Endothelial cell of umbilical vein (primary cell): ENCODE measurements around the gene RAD52. TPM values are rescaled to one million over a fixed set of nuclear protein-coding genes. Genes with fewer than 3 reads are reported as not detected.

ENCODE experiments used
- BruUV-seq: library from RNA; stranded (reverse); fragments of 400-500 nt; replicated peaks from 2 replicates; lab custom pipeline; 2021; lab: Mats Ljungman, UMichigan
- CTCF ChIA-PET: fragments of 300-600, 350-600 bp; sonication (Branson Sonifier 250); formaldehyde crosslinking; loops from one replicate; lab custom pipeline; 2021; ENCODE audit warnings: antibody characterized with exemption, inconsistent platforms; lab: Charles Lee
- POLR2A ChIA-PET: fragments of 300-600, 350-600 bp; sonication (Branson Sonifier 250); formaldehyde crosslinking; loops from one replicate; lab custom pipeline; 2021; ENCODE audit warnings: antibody characterized with exemption, inconsistent platforms; lab: Charles Lee
- DNase-seq: peaks from one replicate; pipeline ENCODE4 v3.0.0-alpha.2; 2011; ENCODE audit warnings: low read depth, low spot score
- FAIRE-seq: peaks from 2 replicates; lab custom pipeline; 2011; peaks lifted over from hg19 to GRCh38; lab: Jason Lieb, UNC
- H2AFZ ChIP-seq: 2 replicates; pipeline ENCODE4 v1.6.0; 2012; ENCODE audit warnings: low read depth, low read length, control low read depth, inconsistent platforms
- H3K27ac ChIP-seq: 2 replicates; pipeline ENCODE4 v1.5.1; 2011; ENCODE audit warnings: low read depth, mild to moderate bottlenecking, control low read depth, low read length, moderate library complexity; ENCODE audit not compliant: insufficient read depth
- H3K27me3 ChIP-seq, 2 experiments: 2 replicates each; pipeline versions ENCODE4 v1.6.0 to v1.6.1; 2011; ENCODE audit warnings: low read length in 2 of 2, mixed read lengths in 1 of 2; ENCODE audit not compliant: control insufficient read depth in 2 of 2, insufficient read depth in 2 of 2
- H3K36me3 ChIP-seq, 2 experiments: 2 replicates in 1 of 2; 3 replicates in 1 of 2; pipeline ENCODE4 v1.5.1; 2011; ENCODE audit warnings: low read length in 2 of 2, mild to moderate bottlenecking in 1 of 2, moderate library complexity in 1 of 2; ENCODE audit not compliant: control insufficient read depth in 2 of 2, insufficient read depth in 2 of 2; ENCODE audit errors: extremely low read depth in 1 of 2
- H3K4me1 ChIP-seq: 3 replicates; pipeline ENCODE4 v1.5.1; 2011; ENCODE audit warnings: mild to moderate bottlenecking, low read length; ENCODE audit not compliant: control insufficient read depth, insufficient read depth; ENCODE audit errors: extremely low read depth
- H3K4me2 ChIP-seq: 2 replicates; pipeline ENCODE4 v1.6.1; 2011; ENCODE audit warnings: low read length, control low read depth, mixed read lengths; ENCODE audit not compliant: insufficient read depth
- H3K4me3 ChIP-seq, 3 experiments: fragments of 200-600 bp in 1 of 3; sonication (generic), shearing (Covaris generic) in 1 of 3; replicated peaks in 1 of 3; 2 replicates each; pipeline ENCODE4 v1.5.1; 2011 to 2016; ENCODE audit warnings: control low read depth in 3 of 3, low read length in 3 of 3, mild to moderate bottlenecking in 2 of 3, inconsistent platforms in 1 of 3, low read depth in 1 of 3, moderate library complexity in 1 of 3; ENCODE audit not compliant: insufficient read depth in 1 of 3
- H3K79me2 ChIP-seq: 2 replicates; pipeline ENCODE4 v1.6.0; 2012; ENCODE audit warnings: low read length, inconsistent platforms; ENCODE audit not compliant: control insufficient read depth, insufficient read depth
- H3K9ac ChIP-seq: replicated peaks from 2 replicates; pipeline ENCODE3; 2011; ENCODE audit warnings: low read length, control low read depth; ENCODE audit not compliant: insufficient read depth; ENCODE audit errors: extremely low read depth
- H3K9me1 ChIP-seq: replicated peaks from 3 replicates; pipeline ENCODE4 v1.6.0; 2011; ENCODE audit warnings: mild to moderate bottlenecking, low read length; ENCODE audit not compliant: control insufficient read depth, insufficient read depth; ENCODE audit errors: extremely low read depth
- H3K9me3 ChIP-seq: replicated peaks from 2 replicates; pipeline ENCODE4 v1.5.1; 2012; ENCODE audit warnings: low read length, inconsistent platforms; ENCODE audit not compliant: control insufficient read depth, insufficient read depth
- H4K20me1 ChIP-seq: replicated peaks from 2 replicates; pipeline ENCODE3; 2011; ENCODE audit warnings: mild to moderate bottlenecking, low read length; ENCODE audit not compliant: control insufficient read depth, insufficient read depth; ENCODE audit errors: extremely low read depth
- EZH2 ChIP-seq: IDR thresholded peaks from 2 replicates; pipeline ENCODE4 v1.6.1; 2012; ENCODE audit warnings: borderline replicate concordance, low read depth, mild to moderate bottlenecking, moderate library complexity, low read length, inconsistent platforms; ENCODE audit not compliant: severe bottlenecking
- FOS ChIP-seq: IDR thresholded peaks from 2 replicates; pipeline ENCODE4 v1.6.1; 2011; ENCODE audit warnings: mild to moderate bottlenecking, low read length, moderate library complexity, borderline replicate concordance; ENCODE audit not compliant: insufficient read depth
- GATA2 ChIP-seq: IDR thresholded peaks from 2 replicates; pipeline ENCODE4 v1.7.0; 2011; ENCODE audit warnings: low read depth, mild to moderate bottlenecking, moderate library complexity, mixed read lengths, low read length; ENCODE audit not compliant: insufficient read length, insufficient read depth
- JUN ChIP-seq: IDR thresholded peaks from 2 replicates; pipeline ENCODE4 v1.6.1; 2011; ENCODE audit warnings: borderline replicate concordance, low read depth; ENCODE audit not compliant: insufficient read length, insufficient read depth
- MYC ChIP-seq: IDR thresholded peaks from one replicate; pipeline ENCODE4 v1.6.1; 2011; ENCODE audit warnings: mild to moderate bottlenecking, low read depth, low read length
- POLR2A ChIP-seq: IDR thresholded peaks from 2 replicates; pipeline ENCODE4 v1.6.1; 2012; ENCODE audit warnings: low read depth, mild to moderate bottlenecking, control low read depth, low read length
- POLR2AphosphoS5 ChIP-seq: IDR thresholded peaks from 2 replicates; pipeline ENCODE4 v1.6.1; 2012; ENCODE audit warnings: low read depth, mild to moderate bottlenecking, control low read depth, low read length, moderate library complexity; ENCODE audit not compliant: insufficient read depth
- dilution Hi-C: fragments of 300-500 bp; cut with MboI; formaldehyde crosslinking; loops from one replicate; pipeline ENCODE4 v1.15.0; 2019; ENCODE audit warnings: low sequenced_read_pairs; ENCODE audit not compliant: extremely low pct_ligation_motif_present
- intact Hi-C: fragments of 100-400 bp; cut with micrococcal nuclease; formaldehyde crosslinking; loops from one replicate; pipeline ENCODE4 v1.10.0; 2022
- polyA plus RNA-seq, 4 experiments: library from polyadenylated mRNA; depleted of rRNA in 3 of 4; stranded (reverse) in 3 of 4; unstranded in 1 of 4; fragments of >200 nt; gene quantifications; 2 replicates each; pipeline versions ENCODE4 v1.2.1 to v1.2.3, GENCODE V29; 2011 to 2012; ENCODE audit warnings: missing spikeins in 1 of 4
- total RNA-seq: library from RNA; stranded (reverse); gene quantifications from 2 replicates; pipeline ENCODE4 v1.2.3, GENCODE V29; 2021
- TF ChIP-seq, protein P1 (sequence below), 2 donors: IDR thresholded peaks; 1 replicate in 1 of 2; 2 replicates in 1 of 2; pipeline ENCODE4 v1.5.1; 2011; ENCODE audit warnings: low read length in 2 of 2, mild to moderate bottlenecking in 2 of 2, moderate library complexity in 2 of 2, control low read depth in 1 of 2, inconsistent platforms in 1 of 2, low read depth in 1 of 2; ENCODE audit not compliant: insufficient read depth in 1 of 2; ENCODE audit errors: extremely low read depth in 1 of 2
- TF ChIP-seq, protein P2 (sequence below): IDR thresholded peaks from 2 replicates; pipeline ENCODE4 v1.6.1; 2011; ENCODE audit not compliant: insufficient read depth, insufficient read length

RAD52 gene
- total and polyA plus RNA-seq, 2 donors (not counting 3 experiments of a cell fraction or from before 2014, with no cell fraction given) = 9.4 to 16.1 TPM

DNA sequence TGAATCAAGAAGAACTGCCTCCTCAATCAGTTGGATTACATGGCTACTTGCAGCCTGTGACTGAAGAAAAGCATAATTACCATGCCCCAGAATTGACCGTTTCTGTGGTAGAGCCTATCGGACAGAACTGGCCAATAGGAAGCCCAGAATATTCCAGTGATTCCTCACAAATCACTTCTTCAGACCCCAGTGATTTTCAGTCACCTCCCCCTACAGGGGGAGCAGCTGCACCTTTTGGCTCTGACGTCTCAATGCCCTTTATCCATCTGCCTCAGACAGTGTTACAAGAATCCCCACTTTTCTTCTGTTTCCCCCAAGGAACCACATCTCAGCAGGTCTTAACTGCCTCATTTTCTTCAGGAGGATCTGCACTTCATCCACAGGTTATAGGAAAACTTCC is 80.8 kb downstream of the RAD52 start:
- H3K36me3 ChIP-seq = peaks cover 13 to 14% of the 10 kb centered on the region in 2 experiments
- H3K9ac ChIP-seq = no peak overlapping the region
- H3K4me2 ChIP-seq = no peak overlapping the region
- no peaks in the 10 kb centered on the region for H3K9me1 ChIP-seq
- TF ChIP-seq POLR2AphosphoS5 = no peak
- TF ChIP-seq, protein P1, sequence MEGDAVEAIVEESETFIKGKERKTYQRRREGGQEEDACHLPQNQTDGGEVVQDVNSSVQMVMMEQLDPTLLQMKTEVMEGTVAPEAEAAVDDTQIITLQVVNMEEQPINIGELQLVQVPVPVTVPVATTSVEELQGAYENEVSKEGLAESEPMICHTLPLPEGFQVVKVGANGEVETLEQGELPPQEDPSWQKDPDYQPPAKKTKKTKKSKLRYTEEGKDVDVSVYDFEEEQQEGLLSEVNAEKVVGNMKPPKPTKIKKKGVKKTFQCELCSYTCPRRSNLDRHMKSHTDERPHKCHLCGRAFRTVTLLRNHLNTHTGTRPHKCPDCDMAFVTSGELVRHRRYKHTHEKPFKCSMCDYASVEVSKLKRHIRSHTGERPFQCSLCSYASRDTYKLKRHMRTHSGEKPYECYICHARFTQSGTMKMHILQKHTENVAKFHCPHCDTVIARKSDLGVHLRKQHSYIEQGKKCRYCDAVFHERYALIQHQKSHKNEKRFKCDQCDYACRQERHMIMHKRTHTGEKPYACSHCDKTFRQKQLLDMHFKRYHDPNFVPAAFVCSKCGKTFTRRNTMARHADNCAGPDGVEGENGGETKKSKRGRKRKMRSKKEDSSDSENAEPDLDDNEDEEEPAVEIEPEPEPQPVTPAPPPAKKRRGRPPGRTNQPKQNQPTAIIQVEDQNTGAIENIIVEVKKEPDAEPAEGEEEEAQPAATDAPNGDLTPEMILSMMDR (IDR thresholded peaks at IDR 0.05; ENCODE audit: extremely low read depth in 1 of 2, insufficient read depth in 1 of 2, low read depth in 1 of 2, low read length in 2 of 2) = no peak
- TF ChIP-seq, protein P2, sequence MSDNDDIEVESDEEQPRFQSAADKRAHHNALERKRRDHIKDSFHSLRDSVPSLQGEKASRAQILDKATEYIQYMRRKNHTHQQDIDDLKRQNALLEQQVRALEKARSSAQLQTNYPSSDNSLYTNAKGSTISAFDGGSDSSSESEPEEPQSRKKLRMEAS = no peak
- no peak for TF ChIP-seq MYC
- TF ChIP-seq GATA2 = no peak
- TF ChIP-seq EZH2 = no peak
- no peak for TF ChIP-seq FOS
- no peak for TF ChIP-seq POLR2A
- TF ChIP-seq JUN = no peak
- CTCF ChIA-PET = interaction anchor here (1.8 kb wide), 1 partner anchor 224 kb away, joined by 8 read pairs; no protein-coding TSS in a partner anchor
- H3K79me2 ChIP-seq = no peaks in the 10 kb centered on the region
- no peaks in the 10 kb centered on the region for H3K9me3 ChIP-seq
- H3K27me3 ChIP-seq = no peaks in the 10 kb centered on the region
- POLR2A ChIA-PET = no interaction called here
- DNase-seq (no peak), FAIRE-seq (no peak)
- H3K27ac ChIP-seq = no peak overlapping the region
- no peak overlapping the region for H3K4me3 ChIP-seq
- dilution Hi-C loops = no loop called here
- BruUV-seq = no TSS peak
- H4K20me1 ChIP-seq = no peaks in the 10 kb centered on the region
- no peak overlapping the region for H2AFZ ChIP-seq
- intact Hi-C loops = no loop called here
- H3K4me1 ChIP-seq = no peaks in the 10 kb centered on the region
